ENCODE data around the gene CCDC93. TPM values are rescaled to one million over a fixed set of nuclear protein-coding genes. Genes with fewer than 3 reads are reported as not detected.

The CCDC93 gene
- total and polyA plus RNA-seq, 2 of the 4 experiments (the other 2 are of a cell fraction): 8.1 to 17.2 TPM

GRCh38 chr2:117985092-117985491 is 28.8 kb downstream of the CCDC93 start:
- CTCF ChIA-PET: interaction anchor here (1.2 kb wide), 1 partner anchor 18 kb away, joined by 3 read pairs; no protein-coding TSS in a partner anchor
- no CpG with 5 or more reads among the region's 2 CpGs for WGBS, 2 experiments (ENCODE audit: extremely low coverage in 2 of 2, insufficient read length in 1 of 2)
- no peak overlapping the region for H3K9ac ChIP-seq (ENCODE audit: low read depth, low read length)
- no peak overlapping the region for H2BK120ac ChIP-seq (ENCODE audit: low read depth, low read length)
- H3K23ac ChIP-seq (ENCODE audit: low read depth, low read length): no peak overlapping the region
- dilution Hi-C loops (cut with HindIII; ENCODE audit: low sequenced_read_pairs, unreplicated experiment) (no loop called here), intact Hi-C loops (cut with micrococcal nuclease) (no loop called here), in situ Hi-C loops (cut with MboI; ENCODE audit: low sequenced_read_pairs) (no loop called here)
- peaks cover 1% of the 10 kb centered on the region; the same call in 1 of the 2 replicates for H3K9me1 ChIP-seq (ENCODE audit: insufficient read depth, low read length)
- H3K56ac ChIP-seq (ENCODE audit: extremely low read depth, insufficient read depth, low read length): no peak overlapping the region
- H3K4me1 ChIP-seq (ENCODE audit: control insufficient read depth, insufficient read depth, low read length): peaks cover 6% of the 10 kb centered on the region
- H3K79me1 ChIP-seq (ENCODE audit: low read depth in 1 of 2, low read length in 2 of 2): peaks cover 2 to 5% of the 10 kb centered on the region in 2 experiments; a peak in 2 of 4 replicates
- ATAC-seq (ENCODE audit: low read depth) (no peak), DNase-seq (no peak)
- H4K8ac ChIP-seq (ENCODE audit: low read depth in 2 of 2, low read length in 2 of 2): no peak overlapping the region
- no peak overlapping the region for H3K4me2 ChIP-seq (ENCODE audit: low read depth, low read length)
- BruUV-seq (replicated peaks): no TSS peak
- H2AK9ac ChIP-seq (replicated peaks; ENCODE audit: low read depth, low read length, poor library complexity): no peak overlapping the region
- H3K18ac ChIP-seq (ENCODE audit: low read depth, low read length): no peak overlapping the region
- H2AFZ ChIP-seq (replicated peaks; ENCODE audit: low read length, poor library complexity): no peak overlapping the region
- H2BK5ac ChIP-seq (ENCODE audit: low read depth, low read length, poor library complexity, severe bottlenecking): no peak overlapping the region
- POLR2A ChIA-PET (ENCODE audit: unreplicated experiment): no interaction called here
- no peak overlapping the region for H3K4ac ChIP-seq (ENCODE audit: low read depth, low read length)
- no peak overlapping the region for H4K5ac ChIP-seq (ENCODE audit: low read depth, low read length)
- no peak overlapping the region for H3K27ac ChIP-seq (ENCODE audit: insufficient read depth, low read length)
- no peaks in the 10 kb centered on the region for H3K27me3 ChIP-seq (ENCODE audit: control insufficient read depth, insufficient read depth, low read length)
- no peaks in the 10 kb centered on the region for H3K9me3 ChIP-seq (ENCODE audit: control insufficient read depth, insufficient read depth, low read length)
- no peak overlapping the region for H4K91ac ChIP-seq (ENCODE audit: insufficient read depth, low read depth, low read length)
- H4K20me1 ChIP-seq (ENCODE audit: insufficient read depth, low read length): no peaks in the 10 kb centered on the region; the same call in 1 of the 2 replicates
- no peak overlapping the region for H2BK15ac ChIP-seq (ENCODE audit: low read depth, low read length)
- H2AK5ac ChIP-seq (ENCODE audit: low read depth, low read length): no peak overlapping the region
- no peak overlapping the region for H2BK20ac ChIP-seq (ENCODE audit: low read depth, low read length)
- TF ChIP-seq NFE2L2 (IDR thresholded peaks at IDR 0.05; ENCODE audit: low read depth, low read length): no peak
- TF ChIP-seq MAZ (IDR thresholded peaks at IDR 0.05; ENCODE audit: borderline replicate concordance, low read depth, low read length): no peak
- no peak for TF ChIP-seq POLR2A (IDR thresholded peaks at IDR 0.05; ENCODE audit: low read depth, low read length)
- TF ChIP-seq RAD21 (IDR thresholded peaks at IDR 0.05; ENCODE audit: low read length): no peak
- TF ChIP-seq BHLHE40 (IDR thresholded peaks at IDR 0.05; ENCODE audit: low read depth, low read length): no peak
- TF ChIP-seq MAFK (IDR thresholded peaks at IDR 0.05; ENCODE audit: low read depth, low read length): no peak
- TF ChIP-seq FOS (IDR thresholded peaks at IDR 0.05; ENCODE audit: low read depth, low read length): no peak
- TF ChIP-seq MXI1 (IDR thresholded peaks at IDR 0.05; ENCODE audit: borderline replicate concordance, low read depth, low read length): no peak
- no peak for TF ChIP-seq USF2 (IDR thresholded peaks at IDR 0.05; ENCODE audit: low read depth, low read length)
- no peak for TF ChIP-seq CTCF (conservative IDR thresholded peaks at IDR 0.05; ENCODE audit: low read depth, low read length)
- TF ChIP-seq CEBPB (IDR thresholded peaks at IDR 0.05; ENCODE audit: low read depth, low read length): no peak
- TF ChIP-seq CHD1 (IDR thresholded peaks at IDR 0.05; ENCODE audit: low read depth, low read length): no peak
- no peak for TF ChIP-seq RFX5 (IDR thresholded peaks at IDR 0.05; ENCODE audit: low read depth, low read length)
- TF ChIP-seq ELK1 (IDR thresholded peaks at IDR 0.05; ENCODE audit: borderline replicate concordance, low read depth, low read length): no peak
- no peak for TF ChIP-seq RCOR1 (IDR thresholded peaks at IDR 0.05; ENCODE audit: insufficient replicate concordance, low read length)
- TF ChIP-seq SMC3 (IDR thresholded peaks at IDR 0.05; ENCODE audit: low read depth, low read length): no peak
- peaks cover 12% of the 10 kb centered on the region for H3K36me3 ChIP-seq (ENCODE audit: control insufficient read depth, insufficient read depth, low read length)
- H3K4me3 ChIP-seq (ENCODE audit: insufficient read depth, low read depth, low read length): no peak overlapping the region
- no peak overlapping the region for H3K14ac ChIP-seq (replicated peaks; ENCODE audit: low read depth, low read length)

Measured in IMR-90 (cell line).